K562 (cell line): ENCODE measurements around the gene ZC3H10. TPM values are rescaled to one million over a fixed set of nuclear protein-coding genes. Genes with fewer than 3 reads are reported as not detected.
A peak's percentile ranks its signal among the peaks of the same experiment; 100 is the strongest.

Source experiments
- ATAC-seq: fragments of 200-7000 bp; cut with Tn5 transposase; 3 replicates; pipeline ENCODE4 v1.9.1; 2020; ENCODE audit warnings: moderate library complexity
- BruUV-seq: library from RNA; stranded (reverse); fragments of 400-500 nt; replicated peaks from 2 replicates; lab custom pipeline; 2021; lab: Mats Ljungman, UMichigan
- CTCF ChIA-PET: fragments of 300-600 bp; formaldehyde crosslinking; extraction: SDS; loops from one replicate; lab custom pipeline; 2021; ENCODE audit warnings: low intra/inter-chr PET ratio; lab: Yijun Ruan, JAX
- POLR2A ChIA-PET: fragments of 300-600, 350-650 bp; sonication (Branson Sonifier 250); formaldehyde crosslinking; extraction: SDS; loops from one replicate; lab custom pipeline; 2021; ENCODE audit warnings: antibody characterized with exemption, inconsistent platforms; lab: Yijun Ruan, JAX
- DNase-seq, 4 experiments: peaks; one replicate each; pipeline versions ENCODE4 v3.0.0 to v3.0.0-alpha.2; 2011 to 2018; ENCODE audit warnings: low spot score in 3 of 4, mixed read lengths in 3 of 4; ENCODE audit errors: extremely low read depth in 1 of 4
- FAIRE-seq: peaks from 2 replicates; lab custom pipeline; 2011; peaks lifted over from hg19 to GRCh38; lab: Jason Lieb, UNC
- H2AFZ ChIP-seq: 2 replicates; pipeline ENCODE4 v1.6.0; 2011; ENCODE audit warnings: low read depth, low read length, control low read depth, inconsistent platforms
- H3K27ac ChIP-seq: fragments of 200-600 bp; 3 replicates; pipeline ENCODE4 v1.8.0; 2011; ENCODE audit warnings: low read depth, mild to moderate bottlenecking, control low read depth, inconsistent platforms, low read length, moderate library complexity, mixed read lengths; ENCODE audit errors: extremely low read depth
- H3K27me3 ChIP-seq, 2 experiments: fragments of 300-600 bp in 1 of 2; 2 replicates in 1 of 2; 3 replicates in 1 of 2; pipeline versions ENCODE4 v1.6.0 to v1.8.0; 2011; ENCODE audit warnings: inconsistent platforms in 2 of 2, low read length in 2 of 2, mild to moderate bottlenecking in 1 of 2, mixed read lengths in 1 of 2, moderate library complexity in 1 of 2; ENCODE audit not compliant: control insufficient read depth in 2 of 2, insufficient read depth in 2 of 2
- H3K36me3 ChIP-seq: fragments of 300-600 bp; 3 replicates; pipeline ENCODE4 v1.8.0; 2011; ENCODE audit warnings: mild to moderate bottlenecking, low read length, inconsistent platforms; ENCODE audit not compliant: control insufficient read depth, insufficient read depth
- H3K4me1 ChIP-seq, 2 experiments: fragments of 200-600 bp in 1 of 2; replicated peaks in 1 of 2; 2 replicates in 1 of 2; 3 replicates in 1 of 2; pipeline versions ENCODE4 v1.5.1 to v1.8.0; 2011; ENCODE audit warnings: inconsistent platforms in 2 of 2, low read length in 2 of 2, mild to moderate bottlenecking in 1 of 2, mixed read lengths in 1 of 2, moderate library complexity in 1 of 2; ENCODE audit not compliant: control insufficient read depth in 2 of 2, insufficient read depth in 2 of 2
- H3K4me2 ChIP-seq: 2 replicates; pipeline ENCODE4 v1.6.1; 2011; ENCODE audit warnings: low read length, control low read depth, inconsistent platforms, mixed read lengths; ENCODE audit not compliant: insufficient read depth
- H3K4me3 ChIP-seq: fragments of 200-600 bp; sonication (generic), shearing (Covaris generic); 2 replicates; pipeline ENCODE4 v1.5.1; 2016; ENCODE audit warnings: control low read depth, inconsistent platforms
- H3K79me2 ChIP-seq: fragments of 200-600 bp; 3 replicates; pipeline ENCODE4 v1.8.0; 2011; ENCODE audit warnings: low read length, inconsistent platforms; ENCODE audit not compliant: control insufficient read depth, insufficient read depth
- H3K9ac ChIP-seq, 2 experiments: 2 replicates each; pipeline versions ENCODE4 v1.6.0 to v1.6.1; 2011; ENCODE audit warnings: low read depth in 2 of 2, low read length in 2 of 2, control low read depth in 1 of 2, inconsistent platforms in 1 of 2, mild to moderate bottlenecking in 1 of 2, mixed read lengths in 1 of 2; ENCODE audit not compliant: insufficient read depth in 1 of 2
- H3K9me1 ChIP-seq: one replicate; pipeline ENCODE4 v1.6.0; 2011; ENCODE audit warnings: inconsistent platforms, mild to moderate bottlenecking, low read length, moderate library complexity; ENCODE audit not compliant: control insufficient read depth, insufficient read depth
- H3K9me3 ChIP-seq: replicated peaks from 2 replicates; pipeline ENCODE4 v1.5.1; 2011; ENCODE audit warnings: low read depth, low read length, inconsistent platforms; ENCODE audit not compliant: control insufficient read depth, insufficient read depth
- H4K20me1 ChIP-seq: replicated peaks from 2 replicates; pipeline ENCODE4 v1.6.1; 2011; ENCODE audit warnings: low read length, inconsistent platforms, mixed read lengths; ENCODE audit not compliant: control insufficient read depth, insufficient read depth
- ATF3 ChIP-seq, 2 experiments: fragments of 450-650 bp in 1 of 2; sonication (generic) in 1 of 2; formaldehyde crosslinking in 1 of 2; IDR thresholded peaks in 1 of 2; conservative IDR thresholded peaks in 1 of 2; 2 replicates each; pipeline versions ENCODE4 v1.6.1 to v1.8.1; 2016 to 2023; ENCODE audit warnings: mild to moderate bottlenecking in 2 of 2, moderate library complexity in 2 of 2, inconsistent platforms in 1 of 2, missing genetic modification reagents in 1 of 2
- DNMT1 ChIP-seq: fragments of 450-650 bp; IDR thresholded peaks from 2 replicates; pipeline ENCODE4 v1.6.1; 2016; ENCODE audit warnings: antibody characterized with exemption, mild to moderate bottlenecking
- DPF2 ChIP-seq: fragments of 450-650 bp; IDR thresholded peaks from 2 replicates; pipeline ENCODE4 v1.6.1; 2016
- E2F1 ChIP-seq: sonication (generic); formaldehyde crosslinking; IDR thresholded peaks from 2 replicates; pipeline ENCODE4 v1.8.1; 2023; ENCODE audit warnings: mild to moderate bottlenecking, missing genetic modification reagents, moderate library complexity
- FOXA3 ChIP-seq, 2 experiments: fragments of 450-650 bp in 1 of 2; sonication (generic) in 1 of 2; formaldehyde crosslinking; IDR thresholded peaks in 1 of 2; conservative IDR thresholded peaks in 1 of 2; 2 replicates each; pipeline versions ENCODE4 v1.4.0 to v1.8.0; 2020 to 2022; ENCODE audit warnings: mild to moderate bottlenecking in 2 of 2, missing genetic modification reagents in 1 of 2
- FOXK1 ChIP-seq: sonication (generic); formaldehyde crosslinking; IDR thresholded peaks from 2 replicates; pipeline ENCODE4 v1.8.0; 2022; ENCODE audit warnings: missing genetic modification reagents, mild to moderate bottlenecking, borderline replicate concordance
- HMG20A ChIP-seq: fragments of 450-650 bp; formaldehyde crosslinking; conservative IDR thresholded peaks from 2 replicates; pipeline ENCODE4 v1.4.0; 2020; ENCODE audit warnings: mild to moderate bottlenecking, mixed read lengths
- LCOR ChIP-seq: sonication (generic); formaldehyde crosslinking; IDR thresholded peaks from 2 replicates; pipeline ENCODE4 v1.8.0; 2022; ENCODE audit warnings: mild to moderate bottlenecking, missing genetic modification reagents
- MIER1 ChIP-seq: fragments of 450-650 bp; IDR thresholded peaks from 2 replicates; pipeline ENCODE4 v1.6.1; 2016; ENCODE audit warnings: antibody characterized with exemption, mild to moderate bottlenecking, low read depth
- NFXL1 ChIP-seq: fragments of 450-650 bp; formaldehyde crosslinking; IDR thresholded peaks from 2 replicates; pipeline ENCODE4 v1.4.0; 2021; ENCODE audit warnings: mild to moderate bottlenecking
- SRSF1 ChIP-seq: fragments of 200-400 bp; formaldehyde crosslinking; IDR thresholded peaks from 2 replicates; pipeline ENCODE4 v1.6.1; 2017; ENCODE audit warnings: mild to moderate bottlenecking, low read depth, low read length, moderate library complexity
- ZC3H4 ChIP-seq: sonication (generic); formaldehyde crosslinking; IDR thresholded peaks from 2 replicates; pipeline ENCODE4 v1.9.0; 2021; ENCODE audit warnings: missing genetic modification reagents, borderline replicate concordance
- ZNF232 ChIP-seq: sonication (generic); formaldehyde crosslinking; IDR thresholded peaks from 2 replicates; pipeline ENCODE4 v1.8.0; 2022; ENCODE audit warnings: mild to moderate bottlenecking, missing genetic modification reagents
- WGBS: fragments of 100-300 bp; shearing (Covaris generic); methylation state at CpG from one replicate; pipeline ENCODE4 v1.1.6; 2016; ENCODE audit warnings: low coverage, mixed read lengths; ENCODE audit not compliant: insufficient coverage; ENCODE audit errors: missing lambda C conversion rate; 5-methylcytosine and 5-hydroxymethylcytosine counted together
- in situ Hi-C: fragments of 300-500 bp; cut with MboI; formaldehyde crosslinking; loops from 4 replicates; pipeline ENCODE4 v1.15.0; 2018; ENCODE audit warnings: inconsistent platforms, mixed read lengths
- intact Hi-C: fragments of 100-400 bp; cut with micrococcal nuclease; formaldehyde crosslinking; loops from 2 replicates; pipeline ENCODE4 v1.14.2; 2022
- polyA plus RNA-seq, 8 experiments: library from polyadenylated mRNA; depleted of rRNA in 4 of 8; stranded (reverse) in 5 of 8; unstranded in 3 of 8; fragments of >200 nt; fragmentation: Nextera tagmentation in 2 of 8; fragmentation: Illumina TruSeq in 1 of 8; extraction: Ambion mirVana in 2 of 8; extraction: Trizol in 1 of 8; gene quantifications; 2 replicates each; pipeline versions ENCODE4 v1.2.1 to v1.2.3, GENCODE V29; 2011 to 2014; ENCODE audit warnings: inconsistent platforms in 1 of 8, missing spikeins in 1 of 8
- total RNA-seq, 7 experiments: library from RNA; depleted of rRNA in 6 of 7; stranded (reverse); fragments of >200 nt in 6 of 7; fragmentation: Illumina TruSeq in 2 of 7; extraction: Trizol in 2 of 7; gene quantifications; 2 replicates each; pipeline versions ENCODE4 v1.2.1 to v1.2.3, GENCODE V29; 2011 to 2021; ENCODE audit warnings: low replicate concordance in 1 of 7
- TF ChIP-seq, protein P1 (sequence below): sonication (generic); formaldehyde crosslinking; IDR thresholded peaks from 2 replicates; pipeline ENCODE4 v1.8.0; 2022; ENCODE audit warnings: missing genetic modification reagents, mild to moderate bottlenecking, borderline replicate concordance
- TF ChIP-seq, protein P2 (sequence below): sonication (generic); formaldehyde crosslinking; IDR thresholded peaks from 2 replicates; pipeline ENCODE4 v1.8.0; 2022; ENCODE audit warnings: mild to moderate bottlenecking, missing genetic modification reagents

ZC3H10 gene
- total and polyA plus RNA-seq, 9 of the 15 experiments (the other 6 are each of a cell fraction or from before 2014, with no cell fraction given) = 0.31 to 4.1 (median 1.6) TPM

DNA sequence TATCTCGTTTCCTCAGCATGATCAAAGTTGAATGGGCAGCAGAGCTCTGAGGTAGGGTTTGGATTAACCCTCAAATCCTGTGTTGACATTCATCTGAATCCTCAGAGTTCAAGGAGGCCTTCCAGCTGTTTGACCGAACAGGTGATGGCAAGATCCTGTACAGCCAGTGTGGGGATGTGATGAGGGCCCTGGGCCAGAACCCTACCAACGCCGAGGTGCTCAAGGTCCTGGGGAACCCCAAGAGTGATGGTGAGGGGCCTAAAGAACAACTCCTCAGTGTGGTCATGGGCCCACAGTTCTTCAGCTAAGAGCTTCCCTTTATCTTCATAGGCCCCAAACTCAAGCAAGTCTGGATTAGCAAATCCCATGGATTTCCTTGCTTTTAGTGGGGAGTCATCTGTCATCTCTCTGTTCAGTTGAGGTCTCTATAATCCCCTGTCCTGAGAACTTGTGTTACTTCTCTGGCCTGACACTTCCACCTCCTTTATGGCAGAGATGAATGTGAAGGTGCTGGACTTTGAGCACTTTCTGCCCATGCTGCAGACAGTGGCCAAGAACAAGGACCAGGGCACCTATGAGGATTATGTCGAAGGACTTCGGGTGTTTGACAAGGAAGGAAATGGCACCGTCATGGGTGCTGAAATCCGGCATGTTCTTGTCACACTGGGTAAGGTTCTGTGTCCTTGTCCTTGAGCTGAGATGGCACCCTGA lies 41.6 kb downstream of the ZC3H10 start:
- ATAC-seq = no peak
- peak overlapping the region; percentile 93 to 98 for H3K9ac ChIP-seq
- H3K27me3 ChIP-seq = no peaks in the 10 kb centered on the region
- H3K4me2 ChIP-seq = peak overlapping the region; percentile 80
- CTCF ChIA-PET = interaction anchor here (2.6 kb wide), 1 partner anchor 33 kb away, joined by 7 read pairs; no protein-coding TSS in a partner anchor
- intact Hi-C loops (loop anchor here (5.0 kb wide), 1 partner anchor 42 kb away; the partner anchor contains the start of genes RPL41 and ZC3H10), in situ Hi-C loops (no loop called here)
- H3K4me3 ChIP-seq = peak overlapping the region; percentile 90
- H3K36me3 ChIP-seq = peaks cover 71% of the 10 kb centered on the region
- peaks cover 34% of the 10 kb centered on the region; the same call in 1 of the 2 replicates for H4K20me1 ChIP-seq
- 61% methylated on average over 8 of the region's 8 CpGs for WGBS
- no peak overlapping the region for H2AFZ ChIP-seq
- POLR2A ChIA-PET = interaction anchor here (0.6 to 8.9 kb wide), 17 partner anchors 8 to 201 kb away, joined by 3 to 124 read pairs (median 7); partner anchors contain the start of genes ESYT1, RNF41, RPL41 and STAT2
- H3K4me1 ChIP-seq = peaks cover 31 to 40% of the 10 kb centered on the region in 2 experiments; a peak in 4 of 5 replicates
- no peaks in the 10 kb centered on the region for H3K9me3 ChIP-seq
- DNase-seq = no peak
- peak overlapping the region; percentile 98 for H3K27ac ChIP-seq
- peak; percentile 64 for FAIRE-seq
- peaks cover 3% of the 10 kb centered on the region for H3K9me1 ChIP-seq
- BruUV-seq = no TSS peak
- peaks cover 40% of the 10 kb centered on the region for H3K79me2 ChIP-seq
- TF ChIP-seq, protein P1, sequence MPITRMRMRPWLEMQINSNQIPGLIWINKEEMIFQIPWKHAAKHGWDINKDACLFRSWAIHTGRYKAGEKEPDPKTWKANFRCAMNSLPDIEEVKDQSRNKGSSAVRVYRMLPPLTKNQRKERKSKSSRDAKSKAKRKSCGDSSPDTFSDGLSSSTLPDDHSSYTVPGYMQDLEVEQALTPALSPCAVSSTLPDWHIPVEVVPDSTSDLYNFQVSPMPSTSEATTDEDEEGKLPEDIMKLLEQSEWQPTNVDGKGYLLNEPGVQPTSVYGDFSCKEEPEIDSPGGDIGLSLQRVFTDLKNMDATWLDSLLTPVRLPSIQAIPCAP (CRISPR knock-in tag) = peak; percentile 77; the same call in 1 of the 2 replicates
- TF ChIP-seq ZNF232 (CRISPR knock-in tag) (no peak), FOXA3 (CRISPR knock-in tag; conservative IDR thresholded peaks at IDR 0.05 in 1 of 2, IDR thresholded peaks at IDR 0.05 in 1 of 2) (peak in 1 of 2 experiments; percentile 9; a peak in 1 of 4 replicates), LCOR (CRISPR knock-in tag) (peak; percentile 44; the same call in 1 of the 2 replicates), SRSF1 (no peak), DNMT1 (no peak), DPF2 (no peak), ATF3 (IDR thresholded peaks at IDR 0.05) (no peak), ATF3 (CRISPR knock-in tag; conservative IDR thresholded peaks at IDR 0.05) (no peak), E2F1 (no peak), HMG20A (no peak), FOXK1 (0 out of 2 replicates have a peak, but pooled peaks have one; percentile 54), NFXL1 (CRISPR knock-in tag) (0 out of 2 replicates have a peak, but pooled peaks have one; percentile 22), ZC3H4 (CRISPR knock-in tag) (0 out of 2 replicates have a peak, but pooled peaks have one; percentile 40), MIER1 (no peak)
- TF ChIP-seq, protein P2, sequence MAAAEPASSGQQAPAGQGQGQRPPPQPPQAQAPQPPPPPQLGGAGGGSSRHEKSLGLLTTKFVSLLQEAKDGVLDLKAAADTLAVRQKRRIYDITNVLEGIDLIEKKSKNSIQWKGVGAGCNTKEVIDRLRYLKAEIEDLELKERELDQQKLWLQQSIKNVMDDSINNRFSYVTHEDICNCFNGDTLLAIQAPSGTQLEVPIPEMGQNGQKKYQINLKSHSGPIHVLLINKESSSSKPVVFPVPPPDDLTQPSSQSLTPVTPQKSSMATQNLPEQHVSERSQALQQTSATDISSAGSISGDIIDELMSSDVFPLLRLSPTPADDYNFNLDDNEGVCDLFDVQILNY = 0 out of 2 replicates have a peak, but pooled peaks have one; percentile 30
